WI38 (cell line): ENCODE measurements around the gene SOX15.

Experiments used
- H3K4me3 ChIP-seq: 2 replicates; pipeline ENCODE4 v1.5.1; 2011; ENCODE audit warnings: low read depth, mild to moderate bottlenecking, control low read depth, low read length
- TF ChIP-seq, protein P1 (sequence below): IDR thresholded peaks from 2 replicates; pipeline ENCODE4 v1.5.1; 2012; ENCODE audit warnings: low read depth, mild to moderate bottlenecking, control low read depth, low read length

Gene SOX15

DNA sequence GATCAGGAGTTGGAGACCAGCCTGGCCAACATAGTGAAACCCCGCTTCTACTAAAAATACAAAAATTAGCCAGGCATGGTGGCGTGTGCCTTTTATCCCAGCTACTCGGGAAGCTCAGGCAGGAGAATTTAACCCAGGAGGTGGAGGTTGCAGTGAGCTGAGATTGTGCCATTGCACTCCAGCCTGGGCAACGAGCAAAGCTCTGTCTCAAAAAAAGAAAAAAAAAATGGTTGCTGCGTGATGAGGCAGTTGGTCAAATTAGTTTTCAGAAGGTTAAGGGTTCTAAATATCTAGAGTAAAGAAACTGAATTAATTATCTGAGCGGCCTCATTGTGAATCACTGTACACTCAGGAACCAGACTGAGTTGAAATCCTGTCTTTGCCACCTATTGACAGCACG is 13.9 kb downstream of the SOX15 start:
- peak overlapping the region; percentile 97; the same call in 1 of the 2 replicates for H3K4me3 ChIP-seq
- TF ChIP-seq, protein P1, sequence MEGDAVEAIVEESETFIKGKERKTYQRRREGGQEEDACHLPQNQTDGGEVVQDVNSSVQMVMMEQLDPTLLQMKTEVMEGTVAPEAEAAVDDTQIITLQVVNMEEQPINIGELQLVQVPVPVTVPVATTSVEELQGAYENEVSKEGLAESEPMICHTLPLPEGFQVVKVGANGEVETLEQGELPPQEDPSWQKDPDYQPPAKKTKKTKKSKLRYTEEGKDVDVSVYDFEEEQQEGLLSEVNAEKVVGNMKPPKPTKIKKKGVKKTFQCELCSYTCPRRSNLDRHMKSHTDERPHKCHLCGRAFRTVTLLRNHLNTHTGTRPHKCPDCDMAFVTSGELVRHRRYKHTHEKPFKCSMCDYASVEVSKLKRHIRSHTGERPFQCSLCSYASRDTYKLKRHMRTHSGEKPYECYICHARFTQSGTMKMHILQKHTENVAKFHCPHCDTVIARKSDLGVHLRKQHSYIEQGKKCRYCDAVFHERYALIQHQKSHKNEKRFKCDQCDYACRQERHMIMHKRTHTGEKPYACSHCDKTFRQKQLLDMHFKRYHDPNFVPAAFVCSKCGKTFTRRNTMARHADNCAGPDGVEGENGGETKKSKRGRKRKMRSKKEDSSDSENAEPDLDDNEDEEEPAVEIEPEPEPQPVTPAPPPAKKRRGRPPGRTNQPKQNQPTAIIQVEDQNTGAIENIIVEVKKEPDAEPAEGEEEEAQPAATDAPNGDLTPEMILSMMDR = no peak

DNA sequence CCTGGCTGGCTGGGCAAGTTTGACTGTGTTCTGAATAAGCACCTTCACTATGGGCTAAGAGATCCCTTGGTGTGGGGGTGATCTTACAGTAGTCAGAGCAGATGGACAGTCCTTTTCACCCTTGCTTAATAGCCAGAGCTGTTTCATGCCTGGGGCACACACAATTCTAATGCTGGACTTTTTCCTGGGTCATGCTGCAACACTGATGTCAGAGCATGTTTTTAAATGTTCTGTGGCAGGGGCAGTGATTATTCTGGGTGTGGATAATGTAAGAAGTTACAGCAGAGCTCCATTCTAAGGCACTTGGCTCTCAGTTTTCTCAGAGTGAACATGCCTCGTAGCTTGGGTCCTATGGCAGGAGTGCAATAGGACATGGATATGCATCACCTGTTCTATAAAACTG is 14.4 kb downstream of the SOX15 start:
- TF ChIP-seq, protein P1 = no peak
- H3K4me3 ChIP-seq = peak overlapping the region; percentile 97

GRCh38 chr17:7574176-7574953 is 15.5 kb downstream of the SOX15 start:
- peak overlapping the region; percentile 97 for H3K4me3 ChIP-seq
- TF ChIP-seq, protein P1 = no peak

DNA sequence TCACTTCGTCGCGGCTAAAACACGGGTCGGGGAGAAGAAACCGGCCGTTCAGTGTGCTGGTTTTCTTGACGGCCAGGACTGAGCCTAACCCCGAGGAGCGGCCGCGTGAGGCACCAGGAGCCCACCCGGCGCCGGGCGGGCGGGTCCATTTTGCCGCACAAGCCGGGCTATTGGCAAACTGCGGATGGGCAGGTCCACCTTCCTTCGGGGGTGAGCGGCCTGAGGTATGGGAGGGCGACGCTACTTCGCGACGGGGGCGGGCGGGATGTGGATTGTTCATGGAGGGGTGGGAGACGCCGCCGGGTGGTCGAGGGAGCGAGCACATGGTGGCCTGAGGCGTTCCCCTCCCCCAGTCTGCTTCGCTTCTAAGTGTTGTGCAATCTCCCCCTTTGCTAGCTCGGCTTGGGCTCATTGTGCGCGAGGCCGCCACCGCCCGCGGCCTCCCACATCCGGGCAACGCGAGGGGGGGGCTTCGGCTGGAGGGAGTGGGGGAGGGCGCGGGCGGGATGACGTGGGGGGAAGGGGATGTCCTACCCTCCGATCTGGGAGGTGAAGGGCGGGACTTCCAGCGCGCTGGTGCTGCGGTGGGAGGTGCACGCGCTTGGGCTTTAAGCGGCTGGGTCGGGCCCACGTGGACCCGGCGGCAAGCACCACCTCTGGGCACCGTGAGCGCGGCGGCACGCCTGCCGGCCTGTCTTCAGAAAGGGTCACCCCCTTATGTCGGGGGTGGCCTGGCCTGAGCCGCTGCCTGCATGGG is 16.4 kb downstream of the SOX15 start:
- H3K4me3 ChIP-seq = peak overlapping the region; percentile 97
- TF ChIP-seq, protein P1 = no peak

DNA sequence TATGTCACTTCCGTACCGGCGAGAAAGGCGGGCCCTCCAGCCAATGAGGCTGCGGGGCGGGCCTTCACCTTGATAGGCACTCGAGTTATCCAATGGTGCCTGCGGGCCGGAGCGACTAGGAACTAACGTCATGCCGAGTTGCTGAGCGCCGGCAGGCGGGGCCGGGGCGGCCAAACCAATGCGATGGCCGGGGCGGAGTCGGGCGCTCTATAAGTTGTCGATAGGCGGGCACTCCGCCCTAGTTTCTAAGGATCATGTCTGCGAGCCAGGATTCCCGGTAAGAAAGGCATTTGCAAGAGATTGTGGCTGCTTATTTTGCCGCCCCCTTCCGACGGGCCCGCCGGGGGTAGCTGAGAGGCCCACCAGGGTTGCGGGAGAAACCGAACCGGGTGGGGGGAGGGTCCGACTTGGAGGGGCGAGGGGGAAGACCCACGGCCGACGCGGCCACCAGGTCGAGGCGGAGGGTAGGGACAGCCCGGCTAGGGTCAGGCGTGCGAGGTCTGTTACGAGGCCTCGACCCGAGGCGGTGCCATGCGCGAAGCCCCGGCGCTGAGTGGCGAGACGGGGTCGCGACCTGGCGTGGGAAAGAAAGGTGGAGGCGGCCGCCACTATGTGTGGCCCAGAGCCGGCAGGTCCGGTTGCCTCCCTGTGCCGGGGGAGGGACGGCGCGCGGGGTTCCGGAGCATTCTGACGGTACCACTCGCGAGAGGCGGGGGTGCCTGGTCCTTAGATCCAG is 17.1 kb downstream of the SOX15 start:
- H3K4me3 ChIP-seq = peak overlapping the region; percentile 97
- TF ChIP-seq, protein P1 = no peak

GRCh38 chr17:7572338-7572587 is 17.6 kb downstream of the SOX15 start:
- TF ChIP-seq, protein P1 = no peak

More at GRCh38 chr17:7572338-7572587, 17.6 kb downstream of the SOX15 start:
- H3K4me3 ChIP-seq = peak overlapping the region; percentile 65
